Left ventricle myocardium inferior (tissue), 1 donor: ENCODE measurements around the gene MIER1. TPM values are rescaled to one million over a fixed set of nuclear protein-coding genes. Genes with fewer than 3 reads are reported as not detected.
"Not testable (repeated sequence)": the region's sequence is repeated elsewhere in the genome, so short reads cannot be mapped to it uniquely, and the experiment has no call there.

Experiments used
- DNase-seq: peaks from one replicate; pipeline ENCODE4 v3.0.0-alpha.2; 2020
- H3K27ac ChIP-seq: fragments of 200-600 bp; replicated peaks from 2 replicates; pipeline ENCODE4 v1.8.0; 2021
- H3K27me3 ChIP-seq: fragments of 200-600 bp; 2 replicates; pipeline ENCODE4 v1.8.0; 2021; ENCODE audit warnings: low read depth
- H3K36me3 ChIP-seq: fragments of 200-600 bp; 2 replicates; pipeline ENCODE4 v1.8.0; 2021
- H3K4me1 ChIP-seq: fragments of 200-600 bp; 2 replicates; pipeline ENCODE4 v1.8.0; 2021
- H3K4me3 ChIP-seq: fragments of 200-600 bp; 2 replicates; pipeline ENCODE4 v1.8.0; 2021; ENCODE audit warnings: mild to moderate bottlenecking, moderate library complexity
- H3K9me3 ChIP-seq: fragments of 200-600 bp; replicated peaks from 2 replicates; pipeline ENCODE4 v1.8.0; 2021
- intact Hi-C: fragments of 100-400 bp; cut with micrococcal nuclease; formaldehyde crosslinking; loops from one replicate; pipeline ENCODE4 v1.11.0; 2022
- total RNA-seq: library from RNA; stranded (reverse); fragmentation: NEBNext Ultra II Directional; extraction: Animal tissue kit (Norgen Biotek cat#: 25700); gene quantifications from one replicate; pipeline ENCODE4 v1.2.1, GENCODE V29; 2021
- TF ChIP-seq, protein P1 (sequence below): fragments of 200-600 bp; IDR thresholded peaks from 2 replicates; pipeline ENCODE4 v1.8.0; 2021; ENCODE audit warnings: antibody characterized with exemption, mild to moderate bottlenecking, borderline replicate concordance
- donor health status: DM: no; HTN: yes; CAD: no; lungs with severe emphysema.

MIER1 gene
- total RNA-seq, 1 donor from 2014 or later = 18.1 TPM

DNA sequence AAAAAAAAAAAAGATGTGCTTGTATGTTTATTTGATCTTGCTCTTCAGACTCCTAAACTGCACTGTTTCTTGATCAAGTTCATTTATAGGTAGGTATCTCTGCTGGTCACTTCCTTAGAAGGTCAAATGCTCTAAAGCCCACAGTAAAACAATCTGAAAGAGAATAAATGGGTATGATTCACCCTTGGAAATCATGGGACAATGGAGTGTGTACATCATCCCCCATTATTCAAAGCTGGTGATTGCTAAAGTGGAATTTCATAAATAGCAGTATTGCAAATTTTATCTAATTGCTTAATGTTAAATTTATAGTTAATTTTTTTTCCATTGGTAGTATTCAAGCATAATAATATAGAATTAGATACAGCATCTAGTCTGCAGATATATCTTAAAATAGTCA, 53.4 kb downstream of the MIER1 start:
- Histone ChIP-seq H3K4me1 (peaks cover 19% of the 10 kb centered on the region), H3K9me3 (no peaks in the 10 kb centered on the region), H3K27me3 (no peaks in the 10 kb centered on the region), H3K36me3 (peaks cover 83% of the 10 kb centered on the region), H3K27ac (no peak overlapping the region), H3K4me3 (no peak overlapping the region)
- TF ChIP-seq, protein P1, sequence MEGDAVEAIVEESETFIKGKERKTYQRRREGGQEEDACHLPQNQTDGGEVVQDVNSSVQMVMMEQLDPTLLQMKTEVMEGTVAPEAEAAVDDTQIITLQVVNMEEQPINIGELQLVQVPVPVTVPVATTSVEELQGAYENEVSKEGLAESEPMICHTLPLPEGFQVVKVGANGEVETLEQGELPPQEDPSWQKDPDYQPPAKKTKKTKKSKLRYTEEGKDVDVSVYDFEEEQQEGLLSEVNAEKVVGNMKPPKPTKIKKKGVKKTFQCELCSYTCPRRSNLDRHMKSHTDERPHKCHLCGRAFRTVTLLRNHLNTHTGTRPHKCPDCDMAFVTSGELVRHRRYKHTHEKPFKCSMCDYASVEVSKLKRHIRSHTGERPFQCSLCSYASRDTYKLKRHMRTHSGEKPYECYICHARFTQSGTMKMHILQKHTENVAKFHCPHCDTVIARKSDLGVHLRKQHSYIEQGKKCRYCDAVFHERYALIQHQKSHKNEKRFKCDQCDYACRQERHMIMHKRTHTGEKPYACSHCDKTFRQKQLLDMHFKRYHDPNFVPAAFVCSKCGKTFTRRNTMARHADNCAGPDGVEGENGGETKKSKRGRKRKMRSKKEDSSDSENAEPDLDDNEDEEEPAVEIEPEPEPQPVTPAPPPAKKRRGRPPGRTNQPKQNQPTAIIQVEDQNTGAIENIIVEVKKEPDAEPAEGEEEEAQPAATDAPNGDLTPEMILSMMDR = no peak
- DNase-seq = no peak
- intact Hi-C loops = no loop called here

DNA sequence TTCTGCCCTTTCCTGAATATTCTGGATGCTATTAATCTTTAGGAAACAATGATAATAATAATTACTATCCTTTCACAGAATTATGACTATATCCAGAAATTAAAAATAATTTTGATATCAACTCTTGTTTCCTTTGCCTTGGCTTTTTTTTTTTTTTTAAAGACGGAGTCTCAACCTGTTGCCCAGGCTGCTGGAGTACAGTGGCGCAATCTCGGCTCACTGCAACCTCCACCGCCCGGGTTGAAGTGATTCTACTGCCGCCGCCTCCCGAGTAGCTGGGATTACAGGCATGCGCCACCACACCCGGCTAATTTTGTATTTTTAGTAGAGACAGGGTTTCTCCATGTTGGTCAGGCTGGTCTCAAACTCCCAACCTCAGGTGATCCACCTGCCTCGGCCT, 54.8 kb downstream of the MIER1 start:
- Histone ChIP-seq H3K4me1 (peaks cover 19% of the 10 kb centered on the region), H3K36me3 (peaks cover 90% of the 10 kb centered on the region)
- intact Hi-C loops, H3K9me3 ChIP-seq, H3K4me3 ChIP-seq, H3K27ac ChIP-seq, H3K27me3 ChIP-seq, DNase-seq: not testable (repeated sequence)

DNA sequence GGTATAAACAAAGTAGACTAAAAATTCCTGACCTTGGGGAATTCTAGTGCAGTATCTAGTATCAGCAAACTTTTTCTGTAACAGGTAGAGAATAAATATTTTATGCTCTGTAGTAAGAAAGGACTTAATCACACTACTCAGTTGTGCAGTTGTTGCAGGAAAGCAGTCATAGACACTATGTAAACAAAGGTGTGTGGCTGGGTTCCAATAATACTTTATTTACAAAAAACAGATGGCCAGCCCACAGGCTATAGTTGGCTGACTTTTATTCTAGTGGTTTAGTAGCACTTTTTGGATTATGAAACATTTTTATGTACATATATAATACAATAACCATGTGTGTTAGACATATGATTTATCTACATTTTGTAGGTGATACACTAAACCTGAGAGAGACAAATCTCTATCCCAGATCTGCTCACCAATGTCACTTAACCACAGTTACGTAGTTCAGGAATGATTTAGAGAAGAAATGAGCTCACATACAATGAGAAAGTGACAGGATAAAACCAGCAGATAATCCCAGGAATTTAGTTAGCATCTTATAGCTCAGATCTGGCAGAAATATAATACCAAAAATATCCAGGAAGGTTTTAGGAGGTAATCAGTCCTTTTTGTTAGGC, 56.1 kb downstream of the MIER1 start:
- Histone ChIP-seq H3K36me3 (peaks cover 87% of the 10 kb centered on the region), H3K4me1 (peaks cover 19% of the 10 kb centered on the region), H3K27me3 (no peaks in the 10 kb centered on the region), H3K9me3 (no peaks in the 10 kb centered on the region), H3K4me3 (peak overlapping the region; percentile 55), H3K27ac (peak overlapping the region; percentile 53)
- DNase-seq = no peak
- intact Hi-C loops = no loop called here
- TF ChIP-seq, protein P1 = no peak

DNA sequence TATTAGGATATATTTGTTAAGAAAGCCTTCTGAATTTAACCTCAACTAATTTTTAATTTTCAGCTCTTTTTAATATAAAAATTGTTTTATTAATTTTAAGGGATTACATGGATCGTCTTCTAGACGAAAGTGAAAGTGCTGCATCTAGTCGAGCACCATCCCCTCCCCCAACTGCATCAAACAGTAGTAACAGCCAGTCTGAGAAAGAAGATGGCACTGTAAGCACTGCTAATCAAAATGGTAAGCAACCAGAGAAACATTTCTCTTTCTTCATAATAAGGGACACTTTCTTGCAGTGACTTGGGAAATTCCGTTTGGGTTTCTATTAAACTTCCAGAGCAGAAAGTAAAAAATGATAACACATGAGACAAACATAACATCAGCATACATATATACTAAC, 56.9 kb downstream of the MIER1 start:
- TF ChIP-seq, protein P1 = no peak
- no peak for DNase-seq
- Histone ChIP-seq H3K36me3 (peaks cover 89% of the 10 kb centered on the region), H3K4me3 (peak overlapping the region; percentile 55), H3K27ac (peak overlapping the region; percentile 53), H3K9me3 (no peaks in the 10 kb centered on the region), H3K27me3 (no peaks in the 10 kb centered on the region), H3K4me1 (peaks cover 19% of the 10 kb centered on the region)
- intact Hi-C loops = no loop called here

DNA sequence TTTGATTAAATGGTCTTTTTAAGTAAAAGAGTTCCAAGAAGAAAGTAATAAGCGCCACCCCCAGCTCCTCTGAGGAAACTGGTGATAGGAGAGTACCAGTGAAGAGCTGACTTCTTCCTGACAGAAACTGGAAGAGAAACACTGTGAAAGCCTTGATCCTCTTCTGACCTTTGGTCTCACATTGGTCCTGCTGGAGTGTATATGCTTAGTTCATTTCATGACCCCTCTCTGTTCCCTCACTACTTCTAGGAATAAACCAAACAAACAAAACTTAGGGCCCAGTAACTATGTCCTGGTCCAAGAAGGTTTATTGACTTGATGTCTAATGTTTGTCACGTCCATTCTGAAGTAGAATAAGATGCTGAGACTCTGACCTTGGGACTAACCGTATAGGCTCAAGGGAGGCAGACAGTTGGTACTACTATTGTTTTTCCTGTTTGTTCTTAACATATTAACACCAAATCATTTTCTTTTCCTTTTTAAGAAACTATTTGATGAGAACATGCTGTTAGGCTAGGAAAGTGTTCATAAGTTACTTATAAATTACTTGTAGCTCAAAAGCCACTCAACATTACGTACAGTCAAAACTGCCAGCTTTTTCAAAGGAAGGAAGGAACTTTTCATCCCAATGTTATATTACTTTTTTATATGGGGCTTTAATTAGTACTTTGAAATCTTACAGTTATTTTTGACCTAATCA, 57.9 kb downstream of the MIER1 start:
- H3K4me3 ChIP-seq = no peak overlapping the region
- no peak for DNase-seq
- H3K27me3 ChIP-seq = no peaks in the 10 kb centered on the region
- peaks cover 85% of the 10 kb centered on the region for H3K36me3 ChIP-seq
- TF ChIP-seq, protein P1 = no peak
- peaks cover 19% of the 10 kb centered on the region for H3K4me1 ChIP-seq
- no peaks in the 10 kb centered on the region for H3K9me3 ChIP-seq
- intact Hi-C loops = no loop called here
- no peak overlapping the region for H3K27ac ChIP-seq

DNA sequence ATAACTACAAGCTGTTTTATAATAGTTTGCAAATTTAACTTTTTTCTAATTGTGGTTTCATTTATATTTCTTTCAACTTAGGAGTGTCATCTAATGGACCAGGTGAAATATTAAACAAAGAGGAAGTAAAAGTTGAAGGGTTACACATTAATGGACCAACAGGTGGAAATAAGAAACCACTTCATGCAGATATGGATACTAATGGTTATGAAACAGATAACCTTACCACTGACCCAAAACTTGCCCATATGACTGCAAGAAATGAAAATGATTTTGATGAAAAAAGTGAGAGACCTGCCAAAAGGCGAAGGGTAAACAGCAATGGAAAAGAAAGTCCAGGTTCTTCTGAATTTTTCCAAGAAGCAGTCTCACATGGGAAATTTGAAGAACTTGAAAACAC, 59.7 kb downstream of the MIER1 start:
- no peak for DNase-seq
- intact Hi-C loops = no loop called here
- Histone ChIP-seq H3K4me3 (no peak overlapping the region), H3K4me1 (peaks cover 19% of the 10 kb centered on the region), H3K9me3 (no peaks in the 10 kb centered on the region), H3K27me3 (no peaks in the 10 kb centered on the region), H3K36me3 (peaks cover 82% of the 10 kb centered on the region), H3K27ac (no peak overlapping the region)
- TF ChIP-seq, protein P1 = no peak
